OCI-LY1 (cell line): ENCODE data around the gene NFKBIB.

Experiments
- H2AFZ ChIP-seq: fragments of 200-600 bp; sonication (generic), shearing (Covaris generic); 2 replicates; pipeline ENCODE4 v1.6.0; 2014; ENCODE audit warnings: antibody characterized with exemption, mild to moderate bottlenecking, low read length
- H3F3A ChIP-seq: fragments of 200-600 bp; sonication (generic), shearing (Covaris generic); 2 replicates; pipeline ENCODE4 v1.6.0; 2014; ENCODE audit warnings: mild to moderate bottlenecking, antibody characterized with exemption, low read length, moderate library complexity; ENCODE audit not compliant: insufficient read depth
- H3K27ac ChIP-seq: fragments of 200-600 bp; sonication (generic); 2 replicates; pipeline ENCODE4 v1.5.1; 2014; ENCODE audit warnings: low read length, mixed run types, mild to moderate bottlenecking, low read depth; ENCODE audit not compliant: poor library complexity, severe bottlenecking
- H3K27me3 ChIP-seq: fragments of 200-600 bp; sonication (generic); 2 replicates; pipeline ENCODE4 v1.6.0; 2014; ENCODE audit warnings: antibody characterized with exemption, mild to moderate bottlenecking, low read length, moderate library complexity; ENCODE audit not compliant: insufficient read depth
- H3K36me3 ChIP-seq: fragments of 200-600 bp; sonication (generic); 2 replicates; pipeline ENCODE4 v1.6.1; 2014; ENCODE audit warnings: mild to moderate bottlenecking, antibody characterized with exemption, low read length, moderate library complexity, mixed read lengths; ENCODE audit not compliant: insufficient read depth
- H3K4me1 ChIP-seq: fragments of 200-600 bp; sonication (generic); 2 replicates; pipeline ENCODE4 v1.5.1; 2014; ENCODE audit warnings: mild to moderate bottlenecking, low read length, moderate library complexity; ENCODE audit not compliant: insufficient read depth, severe bottlenecking
- H3K4me2 ChIP-seq: fragments of 200-600 bp; sonication (generic), shearing (Covaris generic); 2 replicates; pipeline ENCODE4 v1.6.1; 2014; ENCODE audit warnings: low read length
- H3K4me3 ChIP-seq: fragments of 200-600 bp; sonication (generic); 2 replicates; pipeline ENCODE4 v1.5.1; 2014; ENCODE audit warnings: low read length, low read depth, mild to moderate bottlenecking, mixed read lengths; ENCODE audit not compliant: poor library complexity, severe bottlenecking
- H3K79me2 ChIP-seq: fragments of 200-600 bp; shearing (Covaris generic); 2 replicates; pipeline ENCODE4 v1.6.1; 2016; ENCODE audit warnings: mixed run types, low read length, mixed read lengths; ENCODE audit not compliant: insufficient read depth
- H3K9ac ChIP-seq: fragments of 200-600 bp; sonication (generic), shearing (Covaris generic); 2 replicates; pipeline ENCODE4 v1.6.1; 2014; ENCODE audit warnings: mild to moderate bottlenecking, low read length, mixed read lengths
- H3K9me2 ChIP-seq: fragments of 200-600 bp; sonication (generic), shearing (Covaris generic); 2 replicates; pipeline ENCODE4 v1.6.1; 2014; ENCODE audit warnings: low read depth, mild to moderate bottlenecking, low read length, mixed read lengths
- H3K9me3 ChIP-seq: fragments of 200-600 bp; shearing (Covaris generic); 2 replicates; pipeline ENCODE4 v1.6.1; 2014; ENCODE audit warnings: low read length, mixed read lengths
- H4K20me1 ChIP-seq: fragments of 200-600 bp; sonication (generic), shearing (Covaris generic); 2 replicates; pipeline ENCODE4 v1.6.0; 2016; ENCODE audit warnings: mild to moderate bottlenecking, low read length; ENCODE audit not compliant: insufficient read depth
- CTCF ChIP-seq: fragments of 200-600 bp; sonication (generic), shearing (Covaris generic); IDR thresholded peaks from 2 replicates; pipeline ENCODE4 v1.5.1; 2017; ENCODE audit warnings: mild to moderate bottlenecking, antibody characterized with exemption, low read length, moderate library complexity, mixed read lengths
- EZH2 ChIP-seq: fragments of 200-600 bp; sonication (generic), shearing (Covaris generic); IDR thresholded peaks from 2 replicates; pipeline ENCODE4 v1.8.0; 2017; ENCODE audit warnings: borderline replicate concordance, mixed run types, mild to moderate bottlenecking, antibody characterized with exemption, low read length, moderate library complexity, mixed read lengths

Gene NFKBIB

GRCh38 chr19:38879400-38879751 is 20.4 kb upstream of the NFKBIB start:
- TF ChIP-seq EZH2 = no peak
- TF ChIP-seq CTCF = no peak
- H3K9ac ChIP-seq = peak overlapping the region; percentile 92; the same call in 1 of the 2 replicates
- H3F3A ChIP-seq = no peaks in the 10 kb centered on the region; the same call in 1 of the 2 replicates
- peaks cover 30% of the 10 kb centered on the region for H3K4me1 ChIP-seq
- no peaks in the 10 kb centered on the region for H3K36me3 ChIP-seq
- no peaks in the 10 kb centered on the region for H3K9me3 ChIP-seq
- H3K79me2 ChIP-seq = no peaks in the 10 kb centered on the region
- H4K20me1 ChIP-seq = no peaks in the 10 kb centered on the region
- no peaks in the 10 kb centered on the region for H3K9me2 ChIP-seq
- H3K27me3 ChIP-seq = no peaks in the 10 kb centered on the region
- H3K27ac ChIP-seq = peak overlapping the region; percentile 95
- no peak overlapping the region for H3K4me3 ChIP-seq
- no peak overlapping the region for H3K4me2 ChIP-seq
- no peak overlapping the region for H2AFZ ChIP-seq

GRCh38 chr19:38880076-38880881 is 19.5 kb upstream of the NFKBIB start:
- peaks cover 30% of the 10 kb centered on the region for H3K4me1 ChIP-seq
- no peak for TF ChIP-seq EZH2
- no peak for TF ChIP-seq CTCF
- H3K9me2 ChIP-seq = no peaks in the 10 kb centered on the region

GRCh38 chr19:38880882-38881609 is 18.7 kb upstream of the NFKBIB start:
- Histone ChIP-seq H3K36me3 (no peaks in the 10 kb centered on the region), H3K4me1 (peaks cover 30% of the 10 kb centered on the region), H3K9ac (no peak overlapping the region), H3F3A (no peaks in the 10 kb centered on the region; the same call in 1 of the 2 replicates), H2AFZ (no peak overlapping the region), H3K27ac (no peak overlapping the region), H3K27me3 (no peaks in the 10 kb centered on the region), H3K9me2 (no peaks in the 10 kb centered on the region), H3K9me3 (no peaks in the 10 kb centered on the region), H4K20me1 (no peaks in the 10 kb centered on the region), H3K4me2 (no peak overlapping the region), H3K4me3 (no peak overlapping the region), H3K79me2 (no peaks in the 10 kb centered on the region)
- TF ChIP-seq CTCF (no peak), EZH2 (no peak)

More at GRCh38 chr19:38880076-38880881, 19.5 kb upstream of the NFKBIB start:
- Histone ChIP-seq H3F3A (no peaks in the 10 kb centered on the region; the same call in 1 of the 2 replicates), H3K79me2 (no peaks in the 10 kb centered on the region), H3K4me2 (no peak overlapping the region), H3K27me3 (no peaks in the 10 kb centered on the region), H3K9ac (no peak overlapping the region), H3K4me3 (no peak overlapping the region), H3K9me3 (no peaks in the 10 kb centered on the region), H3K36me3 (no peaks in the 10 kb centered on the region), H3K27ac (no peak overlapping the region), H2AFZ (no peak overlapping the region), H4K20me1 (no peaks in the 10 kb centered on the region)
